Placental pericyte (primary cell): ENCODE measurements around the gene GAREM1. TPM values are rescaled to one million over a fixed set of nuclear protein-coding genes. Genes with fewer than 3 reads are reported as not detected.

Experiments used
- small RNA-seq: library from RNA; depleted of rRNA; stranded (forward); fragments of <200 nt; gene quantifications from one replicate; pipeline ENCODE3, GENCODE V24; 2012; ENCODE audit warnings: low replicate concordance
- total RNA-seq: library from RNA; depleted of rRNA; stranded (reverse); fragments of >200 nt; gene quantifications from 2 replicates; pipeline ENCODE4 v1.2.3, GENCODE V29; 2012

GAREM1 gene
- total RNA-seq: 0.44 and 0.72 TPM in 2 replicates

GRCh38 chr18:32470714-32471633, at the start of gene GAREM1:
GAREM1 (minus strand) TSS chr18:32470882; CDS start chr18:32470428, 454 bp downstream.

Small RNAs within 50 kb of the gene (small RNA-seq; reads per million reads assigned to genes)
- gene RF00019: not detected
